GM12865 (cell line): Measurements from ENCODE around the gene C3orf70.
A peak's percentile ranks its signal among the peaks of the same experiment; 100 is the strongest.

Experiments used
- DNase-seq: peaks from one replicate; pipeline ENCODE4 v3.0.0; 2010; ENCODE audit warnings: low read depth
- H3K4me3 ChIP-seq: 2 replicates; pipeline ENCODE4 v1.5.1; 2011; ENCODE audit warnings: mild to moderate bottlenecking, low read depth, low read length, control low read depth
- CTCF ChIP-seq: IDR thresholded peaks from 2 replicates; pipeline ENCODE4 v1.5.1; 2011; ENCODE audit warnings: low read length, control low read depth, low read depth, inconsistent platforms; ENCODE audit not compliant: insufficient read depth; ENCODE audit errors: missing control alignments

C3orf70 gene

DNA sequence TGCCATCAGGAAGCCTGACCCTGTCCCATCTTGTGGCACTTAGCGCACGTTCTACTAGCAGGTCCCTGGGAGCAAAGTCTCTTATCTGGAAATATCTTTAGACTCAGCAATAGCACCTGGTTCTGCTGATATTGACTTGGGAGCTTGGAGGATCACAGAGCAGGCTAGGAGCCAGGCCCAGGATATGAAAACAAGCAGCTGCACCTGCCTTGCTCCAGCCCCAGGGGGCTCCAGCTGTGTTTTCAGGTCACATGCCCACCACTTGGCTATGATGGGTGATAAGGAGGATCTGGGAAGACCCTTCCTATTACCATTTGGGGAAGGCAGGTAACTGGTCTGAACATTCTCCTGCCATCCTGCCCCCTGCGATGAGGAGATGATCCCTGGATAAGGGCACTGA lies 87.8 kb downstream of the C3orf70 start:
- no peak overlapping the region for H3K4me3 ChIP-seq
- DNase-seq, result no peak
- TF ChIP-seq CTCF, result peak; percentile 9

DNA sequence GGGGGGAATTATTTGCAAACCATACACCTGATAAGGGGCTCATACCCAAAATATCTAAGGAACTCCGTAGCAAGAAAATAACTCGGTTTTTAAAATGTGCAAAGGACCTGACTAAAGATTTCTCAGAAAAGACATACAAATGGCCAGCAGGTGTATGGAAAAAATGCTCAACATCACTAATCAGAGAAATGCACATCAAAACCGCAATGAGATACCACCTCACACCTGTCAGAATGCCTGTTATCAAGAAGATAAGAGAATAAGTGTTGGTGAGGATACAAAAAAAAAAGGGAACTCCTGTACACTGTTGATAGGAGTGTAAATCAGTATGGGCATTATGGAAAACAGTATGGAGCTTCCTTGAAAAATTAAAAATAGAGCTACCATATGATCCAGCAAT lies 89.4 kb downstream of the C3orf70 start:
- H3K4me3 ChIP-seq, result no peak overlapping the region
- no peak for TF ChIP-seq CTCF
- DNase-seq, result peak; percentile 25

DNA sequence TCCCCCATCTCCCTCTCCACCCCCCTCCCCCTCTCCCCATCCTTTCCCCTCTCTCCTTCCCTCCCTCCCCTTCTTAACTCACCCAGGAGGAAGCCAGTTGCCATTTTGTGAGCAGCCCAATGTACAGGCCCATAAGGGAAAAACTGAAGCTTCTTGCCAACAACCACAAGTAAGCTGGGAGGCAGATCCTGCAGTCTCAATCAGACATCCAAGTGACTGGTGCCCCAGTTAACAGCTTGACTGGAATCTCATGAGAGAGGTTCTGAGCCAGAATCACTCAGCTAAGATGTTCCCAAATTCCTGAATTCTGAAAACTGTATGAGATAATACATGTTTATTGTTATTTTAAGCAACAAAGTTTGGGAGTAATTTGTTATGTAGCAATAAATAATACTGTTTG lies 90.7 kb downstream of the C3orf70 start:
- no peak overlapping the region for H3K4me3 ChIP-seq
- no peak for DNase-seq
- TF ChIP-seq CTCF, result no peak

DNA sequence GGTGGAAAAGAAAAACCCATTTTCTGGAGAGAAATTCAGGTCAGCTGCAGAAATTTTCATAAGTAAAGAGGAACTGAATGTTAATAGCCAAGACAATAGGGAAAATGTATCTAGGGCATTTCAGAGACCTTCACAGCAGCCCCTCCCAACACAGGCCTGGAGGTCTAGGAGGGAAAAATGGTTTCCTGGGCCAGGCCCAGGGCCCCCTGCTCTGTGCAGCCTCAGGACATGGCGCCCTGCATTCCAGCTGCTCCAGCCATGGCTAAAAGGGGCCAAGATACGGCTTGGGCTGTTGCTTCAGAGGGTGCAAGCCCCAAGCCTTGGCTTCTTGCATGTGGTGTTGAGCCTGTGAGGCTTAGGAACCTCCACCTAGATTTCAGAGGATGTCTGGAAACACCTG lies 92.2 kb downstream of the C3orf70 start:
- TF ChIP-seq CTCF, result no peak
- no peak for DNase-seq
- H3K4me3 ChIP-seq, result no peak overlapping the region

GRCh38 chr3:185059766-185060165 lies 93.1 kb downstream of the C3orf70 start:
- no peak for TF ChIP-seq CTCF
- DNase-seq, result no peak
- H3K4me3 ChIP-seq, result no peak overlapping the region

- DNase-seq, result no peak
- TF ChIP-seq CTCF, result no peak
- H3K4me3 ChIP-seq, result no peak overlapping the region
Observed at GRCh38 chr3:185058796-185059195, 94.1 kb downstream of the C3orf70 start.

DNA sequence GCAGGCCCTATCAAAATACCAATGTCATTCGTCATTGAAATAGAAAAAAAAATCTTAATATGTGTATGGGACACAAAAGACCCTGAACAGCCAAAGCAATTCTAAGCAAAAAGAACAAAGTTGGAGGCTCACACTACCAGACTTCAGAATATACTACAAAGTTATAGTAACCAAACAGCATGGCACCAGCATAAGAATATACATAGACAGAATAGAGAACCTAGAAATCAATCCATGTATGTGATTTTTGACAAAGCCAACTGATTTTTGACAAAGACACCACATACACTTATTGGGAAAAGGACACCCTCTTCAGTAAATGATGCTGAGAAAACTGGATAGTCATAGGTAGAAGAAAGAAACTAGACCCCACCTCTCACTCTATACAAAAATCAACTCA lies 95.0 kb downstream of the C3orf70 start:
- no peak for TF ChIP-seq CTCF
- no peak overlapping the region for H3K4me3 ChIP-seq

More for the DNA sequence above, 95.0 kb downstream of the C3orf70 start:
- DNase-seq, result no peak
